ENCODE results near the gene TUBA1B. TPM values are rescaled to one million over a fixed set of nuclear protein-coding genes. Genes with fewer than 3 reads are reported as not detected.

TUBA1B gene
- polyA plus RNA-seq, 1 donor, result 751 TPM

- H3K4me1 ChIP-seq (ENCODE audit: control insufficient read depth, insufficient read depth, low read length), result no peaks in the 10 kb centered on the region
- H3K27me3 ChIP-seq (ENCODE audit: control insufficient read depth, insufficient read depth, low read length), result peaks cover 4% of the 10 kb centered on the region
- no peaks in the 10 kb centered on the region for H3K9me3 ChIP-seq (ENCODE audit: control insufficient read depth, low read depth, low read length)
- WGBS (ENCODE audit: insufficient coverage, low lambda C conversion rate), result no CpG with 5 or more reads among the region's 1 CpG
- H3K27ac ChIP-seq (ENCODE audit: low read length), result no peak overlapping the region
- no peak for DNase-seq
- H3K4me3 ChIP-seq (ENCODE audit: low read length), result no peak overlapping the region
- H3K36me3 ChIP-seq (ENCODE audit: control insufficient read depth, insufficient read depth, low read length), result no peaks in the 10 kb centered on the region
Observed at GRCh38 chr12:49079793-49080192, 51.4 kb downstream of the TUBA1B start.

Other genes starting within 250 kb of the TUBA1B start
- 55.3 TPM for gene FKBP11, start 205.9 kb downstream of the TUBA1B start, polyA plus RNA-seq
- 92.4 TPM for gene ARF3, start 173.9 kb downstream of the TUBA1B start, polyA plus RNA-seq
- 0.33 TPM for gene WNT10B, start 159.7 kb downstream of the TUBA1B start, polyA plus RNA-seq
- not detected for gene WNT1, start 153.1 kb downstream of the TUBA1B start, polyA plus RNA-seq
- 0.43 TPM for gene DDN, start 132.0 kb downstream of the TUBA1B start, polyA plus RNA-seq
- 66.8 TPM for gene PRKAG1, start 112.6 kb downstream of the TUBA1B start, polyA plus RNA-seq
- gene KMT2D, start 70.6 kb downstream of the TUBA1B start, polyA plus RNA-seq, result 46.1 TPM
- 0.79 TPM for gene RHEBL1, start 61.4 kb downstream of the TUBA1B start, polyA plus RNA-seq
- 0.52 TPM for gene DHH, start 36.6 kb downstream of the TUBA1B start, polyA plus RNA-seq
- gene LMBR1L, start 20.5 kb downstream of the TUBA1B start, polyA plus RNA-seq, result 111 TPM
- 547 TPM for gene TUBA1A, start 57.7 kb upstream of the TUBA1B start, polyA plus RNA-seq
- 237 TPM for gene TUBA1C, start 133.7 kb upstream of the TUBA1B start, polyA plus RNA-seq
- 115 TPM for gene PRPH, start 163.8 kb upstream of the TUBA1B start, polyA plus RNA-seq
- 15.8 TPM for gene TROAP, start 191.9 kb upstream of the TUBA1B start, polyA plus RNA-seq
- gene C1QL4, start 205.8 kb upstream of the TUBA1B start, polyA plus RNA-seq, result 0.01 TPM
- 50.0 TPM for gene DNAJC22, start 215.5 kb upstream of the TUBA1B start, polyA plus RNA-seq
- gene SPATS2, start 236.1 kb upstream of the TUBA1B start, polyA plus RNA-seq, result 22.7 TPM